GM21515 (cell line): Measurements from ENCODE around the gene KIRREL3.
A peak's percentile ranks its signal among the peaks of the same experiment; 100 is the strongest.

Experiments
- ATAC-seq: cut with Tn5 transposase; IDR thresholded peaks from one replicate; pipeline ENCODE4 v1.9.1; 2021; ENCODE audit not compliant: unreplicated experiment

KIRREL3 gene

DNA sequence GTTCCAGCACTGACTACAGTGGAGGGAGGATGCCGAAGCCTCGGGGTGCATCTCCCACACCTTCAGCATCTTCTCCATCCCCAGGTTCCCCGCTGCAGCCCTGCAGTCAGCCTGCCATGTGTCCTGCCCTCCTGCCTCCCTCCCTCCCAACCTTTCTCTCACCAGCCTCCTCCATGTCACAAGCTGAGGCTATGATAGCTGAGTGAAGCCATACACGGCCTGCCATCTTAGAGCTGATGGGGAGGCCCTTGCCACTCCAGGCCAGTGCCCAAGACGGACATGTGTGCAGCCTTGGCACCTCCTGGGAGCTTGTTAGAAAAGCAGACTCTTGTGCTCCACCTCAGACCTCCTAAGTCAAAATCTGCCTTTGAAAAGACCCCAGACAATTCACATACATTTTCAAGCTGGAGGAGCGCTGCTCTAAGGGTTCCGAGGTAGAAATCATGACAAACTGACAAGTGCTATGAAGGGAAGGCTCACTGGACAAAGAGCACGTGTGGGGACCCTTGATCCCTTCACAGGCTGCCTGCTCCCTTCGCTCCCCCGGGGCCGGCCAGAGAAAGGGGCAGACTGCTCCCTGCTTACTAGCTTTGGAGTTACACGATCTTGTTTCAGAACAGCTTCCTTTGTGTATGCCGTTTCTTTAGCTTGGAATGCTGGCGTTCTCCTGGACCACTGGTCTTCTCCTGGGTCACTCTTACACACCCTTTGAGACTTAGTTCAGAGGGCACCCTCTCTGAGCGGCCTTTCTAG is 521.2 kb downstream of the KIRREL3 start:
- ATAC-seq = no peak

DNA sequence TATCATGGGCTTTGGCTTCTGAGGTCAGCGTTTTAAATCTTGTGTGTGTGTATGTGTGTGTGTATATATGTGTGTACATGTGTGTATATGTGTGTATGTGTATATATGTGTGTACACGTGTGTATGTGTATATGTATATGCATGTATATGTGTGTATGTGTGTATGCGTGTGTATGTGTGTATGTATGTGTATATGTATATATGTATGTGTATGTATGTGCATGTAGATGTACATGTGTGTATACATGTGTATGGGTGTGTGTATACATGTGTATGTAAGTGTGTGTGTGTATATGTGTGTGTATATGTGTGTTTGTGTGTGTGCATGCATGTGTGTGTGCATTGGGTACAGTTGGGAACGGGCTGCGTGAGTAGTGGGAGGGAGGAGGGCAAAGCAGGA is 522.1 kb downstream of the KIRREL3 start:
- no peak for ATAC-seq

DNA sequence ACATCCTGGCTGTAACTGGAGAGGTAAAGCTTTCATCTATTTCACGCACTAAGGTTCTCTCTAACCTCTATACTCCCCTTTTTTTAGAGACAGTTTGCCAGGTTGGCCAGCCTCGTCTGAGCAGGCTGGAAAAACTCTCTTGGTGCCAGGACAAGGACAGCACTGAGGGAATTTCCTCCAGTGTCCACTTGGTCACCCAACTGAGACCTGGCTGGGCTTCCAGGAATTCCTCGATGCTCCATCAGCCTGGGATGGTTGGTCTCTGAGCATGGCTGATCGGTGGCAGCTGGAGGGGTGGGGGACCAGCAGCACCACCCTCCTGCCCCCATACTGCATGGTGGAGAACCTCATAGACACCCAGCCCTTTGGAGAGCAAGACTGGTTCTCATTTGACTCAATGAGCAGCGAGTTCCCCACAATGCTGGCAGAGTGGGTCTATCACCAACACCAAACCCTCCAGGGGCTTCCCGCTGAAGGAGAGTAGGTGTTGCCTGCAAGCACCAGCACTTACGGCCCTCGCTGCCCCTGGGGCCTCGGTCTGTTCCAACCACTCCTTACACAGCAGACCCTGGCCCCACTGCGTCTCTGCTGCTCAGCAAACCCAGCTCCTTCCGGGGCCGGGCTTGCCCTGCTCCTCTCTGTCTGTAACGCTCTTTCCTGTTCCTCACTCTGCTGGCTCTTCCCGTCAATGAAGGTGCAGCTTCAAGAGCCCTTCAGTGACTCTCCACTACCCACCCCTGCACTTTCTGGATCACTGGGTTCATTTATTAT is 522.9 kb downstream of the KIRREL3 start:
- ATAC-seq = no peak

DNA sequence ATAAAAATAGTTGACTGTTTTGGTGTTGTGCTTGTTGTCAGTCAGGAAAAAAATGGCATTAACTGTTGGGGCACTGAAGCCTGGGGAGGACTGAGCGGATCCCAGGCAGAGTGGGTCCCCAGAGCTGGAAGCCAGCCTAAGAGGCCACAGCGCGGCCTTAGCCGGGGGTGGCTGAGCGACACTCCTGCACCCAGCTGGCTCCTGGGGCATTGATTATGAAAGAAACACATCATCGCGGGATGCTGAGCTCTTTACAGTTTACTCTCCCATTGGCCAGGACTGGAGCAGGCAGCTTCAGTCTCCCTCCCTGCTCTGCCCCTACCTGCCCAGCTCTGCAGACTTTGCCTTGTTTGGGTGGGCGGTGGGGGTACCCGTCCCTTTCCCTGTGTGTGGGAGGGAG is 523.6 kb downstream of the KIRREL3 start:
- ATAC-seq = no peak

DNA sequence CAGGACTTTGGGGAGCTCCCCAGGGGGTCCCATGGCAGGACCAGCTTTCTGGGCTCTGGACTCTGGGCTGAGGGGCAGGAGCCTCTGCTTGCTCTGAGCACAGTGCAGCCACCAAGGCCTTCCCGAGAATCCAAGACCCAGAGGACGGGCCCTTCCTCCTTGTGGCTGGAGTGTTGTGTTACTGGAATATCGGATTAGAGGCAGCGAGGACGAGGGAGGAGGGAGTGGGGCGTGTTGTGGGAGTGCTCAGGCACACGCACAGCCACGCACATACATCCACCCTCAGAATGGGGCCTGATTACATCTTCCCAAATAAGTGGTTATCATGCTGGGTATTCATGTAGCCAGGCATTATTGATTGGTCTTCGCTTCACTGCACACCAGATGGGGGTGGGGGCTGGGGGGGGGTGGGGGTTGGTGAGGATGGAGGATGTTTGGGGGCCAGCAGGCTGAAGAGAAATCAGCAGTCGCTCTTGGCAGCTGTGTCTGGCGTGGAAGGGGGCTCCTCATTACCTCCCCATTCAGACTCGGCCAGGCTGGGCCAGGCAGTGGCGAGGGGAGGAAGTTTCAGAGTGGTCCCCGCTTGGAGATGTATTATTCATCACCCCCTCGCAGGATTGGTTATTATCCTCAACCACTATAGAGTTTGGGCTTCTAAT is 524.2 kb downstream of the KIRREL3 start:
- ATAC-seq = no peak

DNA sequence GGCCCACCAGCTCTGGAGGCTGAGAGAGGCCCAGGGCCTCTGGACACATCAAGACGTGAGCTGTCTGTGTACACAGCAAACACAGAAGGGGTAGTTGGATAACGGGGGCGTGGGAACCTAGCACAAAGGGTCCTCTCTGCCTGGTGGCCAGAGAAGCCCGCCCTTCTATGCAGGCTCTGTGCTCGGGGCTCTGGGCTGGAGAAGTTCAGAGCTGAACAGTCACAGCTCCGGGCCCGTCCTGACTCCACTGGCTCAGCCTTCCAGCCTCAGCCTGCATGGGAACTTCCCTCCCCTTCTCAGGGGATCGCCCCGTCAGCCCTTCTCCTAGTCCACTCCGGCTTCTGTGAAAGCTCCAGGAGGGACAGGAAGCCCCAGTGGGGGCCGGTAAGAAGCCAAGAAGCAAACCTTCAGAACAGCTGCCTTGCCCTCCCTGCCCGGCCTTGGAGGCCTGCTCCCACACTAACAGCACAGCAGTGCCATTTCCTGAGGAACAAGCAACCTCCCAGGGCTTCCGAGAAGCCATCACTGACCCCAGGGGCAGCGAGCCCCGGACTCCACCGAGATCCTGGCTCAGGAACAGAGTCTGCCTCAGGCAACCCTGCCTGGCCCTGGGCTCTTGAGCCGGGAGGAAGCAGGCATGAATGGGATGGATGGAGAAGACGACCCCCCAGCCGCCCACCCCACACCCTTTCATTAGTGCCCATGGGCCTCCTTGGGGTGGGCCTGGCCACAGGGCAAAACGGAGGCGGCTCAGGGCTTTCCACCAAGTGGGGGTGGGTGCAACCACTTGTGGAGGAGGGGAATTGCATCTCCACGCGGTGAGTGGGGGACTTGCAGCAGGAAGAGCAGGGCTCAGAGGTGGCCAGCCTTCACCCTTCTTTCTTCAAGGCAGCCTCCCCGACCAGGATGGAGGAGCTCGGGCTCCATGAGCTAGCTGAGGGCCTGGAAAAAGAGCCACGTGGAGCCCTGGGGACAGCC is 525.3 kb downstream of the KIRREL3 start:
- no peak for ATAC-seq

DNA sequence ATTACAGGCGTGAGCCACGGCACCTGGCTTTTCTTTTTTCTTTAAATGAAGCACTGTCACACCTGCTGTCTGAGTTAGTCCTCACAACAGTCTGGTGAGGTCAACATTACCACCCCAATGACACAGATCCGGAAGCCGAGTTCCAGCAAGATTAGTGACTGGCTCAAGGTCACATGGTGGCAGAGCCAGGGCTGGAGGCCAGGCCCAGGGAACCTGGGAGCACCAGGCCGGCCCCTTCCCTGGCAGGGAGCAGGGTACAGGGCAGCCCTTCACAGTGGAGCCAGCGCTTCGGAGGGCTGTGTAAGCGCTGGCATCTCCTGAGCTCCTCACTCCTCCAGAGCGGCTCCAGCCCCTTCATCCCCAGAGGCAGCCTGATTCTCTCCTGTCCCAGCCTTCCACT is 526.4 kb downstream of the KIRREL3 start:
- ATAC-seq = no peak

DNA sequence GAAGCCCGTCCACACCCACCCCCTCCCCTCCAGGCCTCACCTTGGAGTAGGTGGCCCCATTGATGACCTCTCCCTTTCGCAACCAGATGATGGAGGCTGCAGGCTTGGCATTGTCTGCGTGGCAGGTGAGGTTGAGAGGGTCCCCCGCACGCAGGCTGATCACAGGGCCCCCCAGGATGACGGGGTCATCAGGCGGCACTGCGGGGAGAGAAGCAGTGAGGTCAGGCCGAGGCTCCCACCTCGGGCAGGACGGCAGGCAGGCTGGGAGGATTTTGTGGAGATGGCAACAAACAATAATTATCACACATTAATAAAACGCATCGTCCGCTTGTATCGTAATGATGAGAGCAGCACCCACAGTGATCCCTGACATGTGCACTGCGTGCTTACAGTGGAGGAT is 527.3 kb downstream of the KIRREL3 start:
- ATAC-seq = no peak

DNA sequence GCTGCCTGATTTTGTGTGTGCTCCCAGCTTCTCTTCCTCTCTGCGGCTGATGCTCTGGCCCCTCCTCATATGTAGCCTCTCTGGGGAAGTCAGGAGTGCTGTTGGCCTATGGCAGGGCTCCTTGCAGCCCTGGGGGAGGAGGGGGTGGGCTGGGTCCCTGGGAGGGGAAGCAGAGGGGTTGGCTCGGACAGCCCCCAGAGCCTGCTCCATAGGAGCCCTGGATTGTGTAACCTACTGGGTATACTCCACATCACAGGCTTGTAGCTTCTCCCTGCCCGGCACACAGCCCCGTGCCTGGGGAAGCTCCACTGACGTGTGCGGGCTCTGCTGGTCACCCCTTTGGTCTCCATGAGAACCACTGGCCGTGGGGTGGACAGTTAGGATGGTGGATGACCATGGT is 531.3 kb downstream of the KIRREL3 start:
- no peak for ATAC-seq

DNA sequence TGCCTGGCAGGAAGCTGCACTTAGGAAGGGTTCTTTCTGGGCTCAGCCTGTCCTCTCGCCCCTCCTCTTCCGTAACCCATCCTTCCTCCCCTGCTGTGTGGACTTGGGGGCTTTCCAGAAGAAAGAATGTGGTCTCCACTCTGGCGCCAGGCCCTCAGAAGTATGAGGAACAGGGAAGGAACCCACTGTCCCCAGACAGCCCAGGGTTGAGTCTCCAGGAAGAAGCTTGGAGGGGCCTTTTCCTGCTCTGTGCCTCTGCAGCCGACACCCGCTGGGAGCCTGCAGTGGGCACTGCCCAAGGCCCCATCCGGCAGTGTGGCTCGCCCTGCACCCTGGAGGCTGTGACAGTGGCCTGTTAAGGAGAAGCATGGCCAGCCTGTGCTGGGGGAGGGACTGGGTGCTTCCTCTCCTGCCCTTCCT is 532.5 kb downstream of the KIRREL3 start:
- no peak for ATAC-seq

DNA sequence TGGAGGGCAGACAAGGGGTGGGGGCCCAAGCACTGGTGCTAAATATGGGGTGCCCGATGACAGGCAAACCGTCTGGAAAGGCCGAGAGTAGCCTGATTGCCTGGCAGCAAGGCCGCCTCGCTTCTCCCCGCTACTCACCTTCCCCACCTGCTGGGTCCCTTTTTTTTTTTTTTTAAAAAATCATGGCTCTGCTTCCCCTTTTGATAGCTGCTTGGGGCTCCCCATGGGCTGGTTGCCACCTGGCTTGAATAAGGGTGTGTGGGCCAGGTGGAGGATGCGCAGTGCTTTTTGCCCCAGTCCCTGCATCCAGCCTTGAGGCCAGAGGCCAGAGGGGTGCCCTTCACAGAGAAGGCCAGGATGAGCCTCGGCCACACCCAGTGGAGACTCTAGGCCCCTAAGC is 533.1 kb downstream of the KIRREL3 start:
- ATAC-seq = no peak

DNA sequence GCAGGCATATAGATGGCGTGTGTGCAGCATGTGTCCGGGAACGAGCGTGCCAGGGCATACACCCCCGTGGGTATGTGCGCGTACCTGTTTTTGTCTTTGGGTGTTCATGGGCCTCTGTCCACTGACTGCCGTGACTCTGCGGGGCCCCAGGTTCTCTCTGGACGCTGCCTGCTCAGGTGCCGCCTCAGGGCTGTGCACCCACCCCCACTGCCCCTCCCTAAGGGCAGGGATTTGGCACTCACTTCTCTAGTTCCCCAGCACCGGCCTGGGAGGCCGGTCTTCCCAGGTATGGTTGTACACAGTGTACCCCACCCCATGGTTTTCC is 533.6 kb downstream of the KIRREL3 start:
- no peak for ATAC-seq

DNA sequence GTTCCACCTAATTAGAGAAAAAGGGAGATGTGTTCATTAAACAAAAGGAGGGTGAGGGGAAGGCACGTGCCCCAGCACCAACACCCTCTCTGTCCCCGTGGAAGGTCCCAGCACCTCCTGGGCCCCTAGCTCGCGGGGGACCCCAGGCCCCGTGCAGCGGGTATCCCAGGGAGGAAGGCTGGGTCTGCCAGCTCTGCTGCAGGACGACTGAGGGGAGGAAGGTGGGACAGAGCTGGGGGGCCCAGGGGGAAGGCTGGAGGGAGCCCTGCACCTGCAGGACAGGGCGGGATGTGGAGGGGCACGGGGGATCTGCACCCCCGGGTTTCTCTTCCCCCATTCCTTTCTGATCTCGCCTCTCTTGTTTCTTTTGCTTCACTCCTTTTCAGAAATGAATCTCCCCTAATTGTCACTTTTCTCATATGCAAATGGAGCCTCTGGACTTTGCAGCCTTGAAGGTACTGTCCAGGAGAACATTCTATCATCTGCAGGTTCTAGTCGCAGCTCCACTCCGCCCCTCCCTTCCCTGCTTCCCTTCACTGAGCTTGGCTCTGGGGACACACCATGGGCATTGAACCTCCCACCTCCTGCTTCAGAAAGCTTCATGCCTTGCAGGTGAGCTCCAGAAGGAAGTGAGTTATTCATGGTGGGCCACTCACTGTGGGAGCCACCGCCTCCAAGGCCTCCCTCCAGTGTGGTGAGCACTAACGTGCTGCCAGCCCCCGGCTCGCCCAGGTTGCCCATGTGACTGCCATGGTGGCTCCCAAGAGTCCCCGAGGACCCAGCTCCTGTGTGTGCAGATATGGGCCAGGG is 534.1 kb downstream of the KIRREL3 start:
- no peak for ATAC-seq

DNA sequence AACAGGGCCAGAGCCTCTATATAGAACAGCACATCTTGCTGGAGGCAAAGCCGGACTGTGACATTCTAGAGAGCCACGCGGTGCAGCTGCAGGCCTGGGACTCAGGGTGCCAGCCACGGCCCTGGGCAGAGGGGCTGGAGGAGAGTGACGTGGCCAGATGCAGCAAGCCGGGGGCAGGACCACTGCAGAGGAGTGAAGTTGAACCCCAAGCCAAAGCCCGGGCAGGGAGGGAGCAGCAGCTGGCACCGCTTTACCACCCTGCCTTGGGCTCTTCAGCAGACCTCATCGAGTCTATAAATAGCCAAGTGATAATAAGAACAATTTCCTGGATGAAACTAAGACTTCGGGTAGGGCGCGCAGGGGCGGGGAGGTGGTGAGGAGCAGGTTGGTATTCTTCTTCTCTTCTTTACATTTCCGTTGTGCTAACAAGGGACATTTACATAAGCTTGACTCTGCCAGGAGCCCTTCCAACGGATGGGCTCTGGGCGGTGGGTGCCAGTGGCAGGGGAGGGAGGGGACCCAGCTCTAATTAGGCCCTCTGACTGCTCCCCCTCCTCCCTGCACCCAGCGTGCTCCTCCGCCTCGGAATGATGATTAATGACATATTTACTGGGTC is 534.9 kb downstream of the KIRREL3 start:
- ATAC-seq = peak; percentile 70

DNA sequence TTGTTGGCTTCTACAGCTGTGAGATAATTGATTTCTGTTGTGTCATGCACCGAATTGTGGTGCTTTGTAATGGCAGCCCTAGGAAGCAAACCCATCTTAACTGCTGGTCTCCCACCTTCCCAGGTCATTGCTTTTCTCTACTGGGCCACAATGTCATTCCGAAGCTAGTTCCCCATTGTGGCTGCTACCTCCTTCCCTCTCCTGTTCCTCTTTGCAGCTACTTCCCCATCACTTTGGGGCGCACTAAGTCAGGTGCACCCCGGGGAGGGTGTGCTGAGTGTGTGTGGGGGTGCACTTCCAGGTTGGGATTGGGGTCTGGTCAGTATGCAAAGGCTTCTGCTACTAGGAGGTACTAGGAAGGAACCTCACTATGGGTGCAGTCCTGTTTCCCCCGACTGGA is 535.8 kb downstream of the KIRREL3 start:
- ATAC-seq = no peak

DNA sequence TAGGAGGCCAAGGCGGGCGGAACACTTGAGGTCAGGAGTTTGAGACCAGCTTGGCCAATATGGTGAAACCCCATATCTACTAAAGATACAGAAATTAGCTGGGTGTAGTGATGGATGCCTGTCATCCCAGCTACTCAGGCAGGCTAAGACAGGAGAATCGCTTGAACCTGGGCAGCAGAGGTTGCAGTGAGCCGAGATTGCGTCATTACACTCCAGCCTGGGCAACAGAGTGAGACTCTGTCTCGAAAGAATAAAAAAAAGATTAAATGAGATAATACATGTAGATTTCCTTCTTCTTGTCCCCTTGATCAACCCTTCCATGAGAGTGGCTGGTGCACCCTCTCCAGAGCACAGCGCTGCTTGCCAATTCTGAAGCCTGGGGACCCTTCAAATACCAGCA is 538.1 kb downstream of the KIRREL3 start:
- no peak for ATAC-seq

DNA sequence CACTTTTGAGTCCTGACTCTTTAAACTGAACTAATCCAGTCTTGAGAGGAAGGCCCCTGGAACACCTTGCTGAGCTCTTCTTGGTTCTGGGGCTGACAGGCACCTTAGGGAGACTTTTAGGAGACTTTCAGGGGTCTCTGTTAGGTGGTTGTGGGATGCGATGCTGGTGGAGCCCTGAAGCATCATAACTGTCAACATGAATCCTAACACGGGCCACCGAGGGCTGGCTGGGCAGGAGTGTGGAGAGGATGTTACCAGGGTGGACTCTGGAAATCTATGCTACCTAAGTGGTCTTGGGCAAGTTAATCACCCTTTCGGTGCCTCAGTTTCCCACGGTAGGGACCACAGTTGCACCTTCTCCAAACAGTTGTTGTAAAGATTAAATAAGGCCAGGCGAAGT is 538.6 kb downstream of the KIRREL3 start:
- no peak for ATAC-seq

DNA sequence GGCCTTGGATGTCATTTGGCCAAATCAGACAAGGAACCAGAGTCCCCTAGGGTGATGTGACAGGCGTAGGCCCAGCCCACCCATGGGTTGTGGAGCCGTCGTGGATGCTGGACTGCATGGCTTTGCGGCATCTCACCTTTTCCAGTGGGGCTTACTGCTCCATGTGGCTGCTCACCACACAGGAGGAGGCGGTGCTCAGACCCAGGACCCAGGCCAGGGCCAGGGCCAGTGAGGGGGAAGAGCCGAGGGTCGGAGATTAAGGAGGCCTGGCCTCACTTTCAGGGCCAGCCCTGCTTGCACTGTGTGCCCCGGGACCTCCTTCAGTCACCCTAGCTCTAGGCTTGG is 539.5 kb downstream of the KIRREL3 start:
- ATAC-seq = no peak

DNA sequence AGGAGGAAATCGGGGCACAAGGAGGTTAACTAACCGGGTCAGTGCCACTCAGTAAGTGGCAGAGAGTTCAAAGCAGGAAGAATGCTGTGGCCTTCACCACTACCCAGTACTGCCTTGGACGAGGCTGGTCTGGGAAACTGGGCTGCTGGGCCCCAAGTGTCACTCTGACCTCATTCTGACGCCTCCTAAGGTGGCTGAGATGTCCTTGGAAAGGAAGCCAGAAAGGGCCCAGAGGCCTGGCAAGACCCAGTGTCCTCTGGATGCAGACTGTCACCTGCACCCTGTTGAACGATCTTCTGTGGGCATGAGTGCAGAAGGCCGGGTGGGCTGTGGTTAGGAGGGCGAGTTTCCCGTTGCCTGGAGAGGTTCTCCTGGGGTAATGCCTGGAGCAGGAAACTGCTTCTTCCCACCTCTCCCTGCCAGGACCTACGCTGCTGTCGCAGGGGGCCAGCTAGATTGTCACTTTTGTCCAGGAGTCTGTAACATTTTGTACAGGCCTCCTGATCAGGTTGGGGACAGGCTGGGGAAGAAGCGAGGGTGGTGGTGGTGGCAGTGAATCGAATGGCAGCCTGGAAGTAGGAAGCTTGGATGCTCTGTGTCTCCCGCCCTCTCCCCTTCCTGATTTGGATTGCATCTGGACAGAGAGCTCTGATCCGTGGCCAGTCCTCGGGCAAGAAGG is 540.0 kb downstream of the KIRREL3 start:
- no peak for ATAC-seq
